GM18498 (cell line): ENCODE measurements around the gene NECAB3.

Experiments
- ATAC-seq: cut with Tn5 transposase; IDR thresholded peaks from one replicate; pipeline ENCODE4 v1.9.1; 2021; ENCODE audit warnings: mild to moderate bottlenecking, moderate library complexity; ENCODE audit not compliant: unreplicated experiment

The NECAB3 gene

GRCh38 chr20:33626190-33626589, 48.0 kb downstream of the NECAB3 start:
- no peak for ATAC-seq

GRCh38 chr20:33624399-33624798, 49.8 kb downstream of the NECAB3 start:
- ATAC-seq: no peak

GRCh38 chr20:33622705-33623365, 51.4 kb downstream of the NECAB3 start:
- ATAC-seq: no peak

GRCh38 chr20:33621717-33622400, 52.4 kb downstream of the NECAB3 start:
- ATAC-seq: no peak

- ATAC-seq: no peak
Observed at GRCh38 chr20:33612001-33612400, 62.2 kb downstream of the NECAB3 start.

- no peak for ATAC-seq
Observed at GRCh38 chr20:33611106-33611505, 63.1 kb downstream of the NECAB3 start.

- no peak for ATAC-seq
Observed at GRCh38 chr20:33609504-33609903, 64.7 kb downstream of the NECAB3 start.
